HG02884 (cell line): ENCODE data around the gene LPP.

Experiments used
- ATAC-seq: cut with Tn5 transposase; IDR thresholded peaks from one replicate; pipeline ENCODE4 v1.9.1; 2021; ENCODE audit warnings: mild to moderate bottlenecking, moderate library complexity; ENCODE audit not compliant: unreplicated experiment

Gene LPP

GRCh38 chr3:188295876-188296275, 141.9 kb downstream of the LPP start:
- no peak for ATAC-seq

GRCh38 chr3:188296761-188297612, 143.0 kb downstream of the LPP start:
- ATAC-seq, result no peak

- no peak for ATAC-seq
These were observed 144.6 kb downstream of the LPP start for GRCh38 chr3:188298585-188298984.

- no peak for ATAC-seq
These were observed 145.1 kb downstream of the LPP start for GRCh38 chr3:188299068-188299467.

- no peak for ATAC-seq
These were observed 145.8 kb downstream of the LPP start for GRCh38 chr3:188299708-188300107.

GRCh38 chr3:188301147-188301546, 147.2 kb downstream of the LPP start:
- no peak for ATAC-seq

GRCh38 chr3:188303286-188303799, 149.4 kb downstream of the LPP start:
- ATAC-seq, result no peak

GRCh38 chr3:188303823-188304222, 149.9 kb downstream of the LPP start:
- no peak for ATAC-seq

GRCh38 chr3:188304501-188304900, 150.5 kb downstream of the LPP start:
- no peak for ATAC-seq

GRCh38 chr3:188305220-188305619, 151.3 kb downstream of the LPP start:
- ATAC-seq, result no peak

GRCh38 chr3:188306435-188307005, 152.6 kb downstream of the LPP start:
- ATAC-seq, result no peak

- ATAC-seq, result peak; percentile 98
These were observed 155.7 kb downstream of the LPP start for GRCh38 chr3:188309437-188310269.

GRCh38 chr3:188310270-188310710, 156.3 kb downstream of the LPP start:
- ATAC-seq, result no peak

- no peak for ATAC-seq
These were observed 161.6 kb downstream of the LPP start for GRCh38 chr3:188315553-188315952.

GRCh38 chr3:188316021-188316722, 162.2 kb downstream of the LPP start:
- no peak for ATAC-seq

- no peak for ATAC-seq
These were observed 162.7 kb downstream of the LPP start for GRCh38 chr3:188316723-188317070.

- no peak for ATAC-seq
These were observed 165.6 kb downstream of the LPP start for GRCh38 chr3:188319569-188319968.

- ATAC-seq, result no peak
These were observed 166.8 kb downstream of the LPP start for GRCh38 chr3:188320757-188321156.

GRCh38 chr3:188321258-188321657, 167.3 kb downstream of the LPP start:
- ATAC-seq, result no peak

- ATAC-seq, result no peak
These were observed 168.4 kb downstream of the LPP start for GRCh38 chr3:188322135-188322887.
